HG03442 (cell line): ENCODE measurements around the gene EPHA1.

Experiments used
- ATAC-seq: cut with Tn5 transposase; IDR thresholded peaks from one replicate; pipeline ENCODE4 v1.9.1; 2021; ENCODE audit warnings: mild to moderate bottlenecking, moderate library complexity; ENCODE audit not compliant: unreplicated experiment

EPHA1 gene

DNA sequence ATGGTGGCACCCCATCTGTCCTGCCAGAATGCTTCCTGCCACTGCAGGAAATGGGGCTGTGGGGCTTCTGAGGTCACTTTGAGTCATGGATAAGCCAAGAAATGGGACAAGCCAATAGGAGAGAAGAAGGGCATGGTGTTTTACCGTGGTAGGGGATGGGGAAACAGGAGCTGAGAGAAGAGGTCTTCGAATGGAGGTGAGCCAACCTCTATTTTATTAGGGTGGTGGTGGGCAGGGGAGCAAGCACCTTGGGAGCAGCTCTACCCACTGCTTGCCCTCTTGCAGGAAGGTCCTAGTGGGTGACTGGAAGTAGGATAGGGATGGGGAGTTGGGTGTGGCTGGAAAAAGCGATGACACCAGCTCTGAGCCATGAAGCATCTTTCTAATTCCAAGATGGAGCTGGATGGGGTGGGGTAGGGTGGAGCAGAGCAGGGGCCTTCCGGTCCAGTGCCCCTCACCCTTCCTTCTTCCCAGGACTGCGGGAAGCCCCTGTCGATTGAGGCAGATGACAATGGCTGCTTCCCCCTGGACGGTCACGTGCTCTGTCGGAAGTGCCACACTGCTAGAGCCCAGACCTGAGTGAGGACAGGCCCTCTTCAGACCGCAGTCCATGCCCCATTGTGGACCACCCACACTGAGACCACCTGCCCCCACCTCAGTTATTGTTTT lies 18.4 kb downstream of the EPHA1 start:
- ATAC-seq: no peak

DNA sequence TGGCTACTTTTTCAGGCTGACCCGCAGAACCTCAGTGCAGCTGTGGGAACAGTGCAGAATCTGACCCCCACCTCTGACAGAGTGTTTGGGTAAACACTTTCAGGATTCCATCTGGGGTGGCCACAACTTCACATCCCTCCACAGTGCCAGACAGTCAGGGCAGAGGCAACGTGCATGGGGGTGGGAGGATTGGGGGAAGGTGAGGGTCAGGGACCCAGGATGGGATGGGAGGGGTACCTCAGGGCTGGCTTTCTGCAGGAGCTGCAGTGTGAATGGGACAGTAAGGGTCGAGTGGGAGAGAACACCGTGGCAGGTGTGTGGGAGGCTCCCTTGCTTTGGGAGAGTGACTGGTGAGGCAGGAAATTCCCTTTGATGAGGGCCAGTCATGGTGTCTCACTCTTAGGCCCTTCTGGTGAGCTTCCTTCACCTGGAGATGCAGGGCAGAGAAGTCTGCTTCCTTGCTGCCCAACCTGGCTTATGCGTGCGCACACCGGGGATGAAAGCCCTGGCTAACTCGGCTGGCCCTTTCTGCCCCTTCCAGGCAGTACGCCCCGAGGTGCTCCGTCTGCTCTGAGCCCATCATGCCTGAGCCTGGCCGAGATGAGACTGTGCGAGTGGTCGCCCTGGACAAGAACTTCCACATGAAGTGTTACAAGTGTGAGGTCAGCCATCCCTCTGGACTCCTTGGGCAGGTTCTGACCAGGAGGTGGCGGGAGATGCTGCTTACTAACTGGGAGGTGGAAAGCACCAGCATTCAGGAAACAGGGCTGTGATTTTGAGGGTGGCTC lies 19.1 kb downstream of the EPHA1 start:
- ATAC-seq: no peak

DNA sequence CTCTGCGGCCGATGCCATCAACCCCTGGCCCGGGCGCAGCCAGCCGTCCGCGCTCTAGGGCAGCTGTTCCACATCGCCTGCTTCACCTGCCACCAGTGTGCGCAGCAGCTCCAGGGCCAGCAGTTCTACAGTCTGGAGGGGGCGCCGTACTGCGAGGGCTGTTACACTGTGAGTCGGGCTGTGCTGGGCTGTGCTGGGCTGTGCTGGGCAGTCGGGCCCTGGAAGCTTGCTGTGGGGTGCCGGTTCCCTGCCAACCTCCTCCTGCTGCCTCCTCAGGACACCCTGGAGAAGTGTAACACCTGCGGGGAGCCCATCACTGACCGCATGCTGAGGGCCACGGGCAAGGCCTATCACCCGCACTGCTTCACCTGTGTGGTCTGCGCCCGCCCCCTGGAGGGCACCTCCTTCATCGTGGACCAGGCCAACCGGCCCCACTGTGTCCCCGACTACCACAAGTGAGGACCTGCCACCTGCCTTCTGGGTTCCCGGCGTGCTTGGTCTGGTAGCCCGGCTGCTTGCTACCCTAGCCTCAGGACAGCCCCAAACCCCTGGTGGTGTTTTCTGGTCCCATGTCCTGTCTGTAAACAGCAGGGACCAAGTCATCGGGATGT lies 20.1 kb downstream of the EPHA1 start:
- no peak for ATAC-seq

DNA sequence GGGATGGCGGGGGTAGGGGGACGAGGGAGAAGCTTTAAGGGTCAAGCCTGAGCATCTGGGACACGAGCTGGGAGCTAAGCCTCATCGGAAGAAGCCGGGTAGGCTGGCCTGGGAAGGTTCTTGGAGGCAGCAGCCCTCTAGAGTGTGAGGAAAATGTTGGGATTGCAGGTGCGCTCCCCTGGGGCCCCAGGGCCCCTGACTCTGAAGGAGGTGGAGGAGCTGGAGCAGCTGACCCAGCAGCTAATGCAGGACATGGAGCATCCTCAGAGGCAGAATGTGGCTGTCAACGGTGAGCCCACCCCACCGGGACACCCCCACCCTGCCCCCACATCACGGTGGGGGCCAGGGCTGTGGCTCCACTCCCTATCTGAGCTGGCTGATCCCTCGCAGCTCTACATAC lies 20.6 kb downstream of the EPHA1 start:
- no peak for ATAC-seq

DNA sequence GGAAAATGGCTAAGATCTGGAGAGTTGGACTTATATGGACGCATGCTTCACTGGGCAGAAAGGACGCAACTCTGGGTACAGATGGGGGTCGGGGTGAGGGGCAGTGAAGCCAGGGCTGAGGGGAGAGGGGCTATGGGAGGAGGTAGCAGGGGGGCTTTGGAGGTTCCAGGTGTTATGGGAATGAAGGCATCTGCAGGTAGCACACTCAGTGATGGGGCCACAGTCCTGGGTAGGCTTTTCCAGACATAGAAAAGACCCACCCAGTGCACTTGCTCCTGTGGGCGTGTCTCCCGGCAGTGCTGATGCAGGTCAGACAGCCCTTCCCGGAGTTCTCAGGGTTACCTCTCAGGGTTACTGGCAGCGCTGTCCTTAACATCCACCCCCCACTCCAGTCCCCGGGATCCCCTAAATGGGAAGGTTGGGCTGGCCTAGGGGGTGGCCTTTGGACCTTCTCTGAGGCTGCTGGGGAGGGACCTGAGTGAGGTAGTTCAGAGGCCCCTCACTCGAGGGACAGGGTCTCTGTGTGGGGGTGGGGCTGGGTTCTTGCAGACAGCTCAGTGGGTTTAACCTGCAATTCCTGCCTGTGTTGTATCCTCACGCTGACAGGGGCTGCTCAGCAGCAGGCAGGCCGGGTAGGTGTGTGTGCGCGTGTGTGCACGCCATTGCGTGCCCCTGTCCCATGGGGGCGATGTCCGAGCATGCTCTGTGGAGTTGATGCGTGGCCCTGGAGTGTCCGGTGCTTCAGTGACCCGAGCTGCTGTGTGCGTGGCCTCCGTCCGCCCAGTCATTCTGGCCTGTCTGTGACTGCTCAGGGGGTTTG lies 21.3 kb downstream of the EPHA1 start:
- no peak for ATAC-seq

DNA sequence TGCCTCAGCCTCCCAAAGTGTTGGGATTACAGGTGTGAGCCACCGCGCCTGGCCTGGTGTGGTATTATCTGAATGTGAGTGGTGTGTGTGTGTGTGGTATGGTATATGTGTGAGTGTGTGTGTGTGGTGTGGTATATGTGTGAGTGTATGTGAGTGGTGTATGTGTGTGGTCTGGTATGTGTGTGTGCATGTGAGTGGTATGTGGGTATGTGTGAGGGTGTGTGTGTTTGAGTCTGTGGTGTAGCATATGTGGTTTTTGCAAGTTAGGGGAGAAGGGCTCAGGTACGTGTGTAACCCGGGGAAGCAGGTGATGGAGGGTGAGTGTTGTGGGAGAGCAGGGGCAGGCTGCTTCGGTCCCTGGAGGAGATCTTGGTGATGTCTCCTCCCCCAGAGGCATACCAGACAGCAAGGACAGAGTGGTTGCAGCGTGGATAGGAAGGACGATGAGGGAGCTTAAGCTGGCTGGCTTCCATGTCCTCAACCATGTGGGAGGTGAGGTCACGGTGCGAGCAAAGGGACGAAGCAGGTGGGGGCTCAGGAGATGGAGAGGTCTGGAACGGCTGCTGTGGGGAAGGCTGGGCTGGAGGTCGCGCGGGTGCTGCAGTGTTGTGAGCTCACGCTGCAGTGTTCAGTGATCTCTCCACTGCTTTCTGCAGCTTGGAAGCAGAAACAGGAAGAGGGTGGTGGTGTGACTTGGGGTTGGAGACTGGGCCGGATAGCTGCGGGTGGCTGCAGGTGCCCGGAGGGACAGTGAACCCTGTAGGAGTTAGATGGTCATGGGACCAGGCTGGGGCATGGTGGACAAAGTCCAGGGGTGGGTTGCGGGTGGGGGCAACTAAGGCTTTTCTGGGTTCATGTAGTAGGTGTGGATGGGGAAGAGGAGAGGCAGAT lies 22.5 kb downstream of the EPHA1 start:
- peak; percentile 27 for ATAC-seq

DNA sequence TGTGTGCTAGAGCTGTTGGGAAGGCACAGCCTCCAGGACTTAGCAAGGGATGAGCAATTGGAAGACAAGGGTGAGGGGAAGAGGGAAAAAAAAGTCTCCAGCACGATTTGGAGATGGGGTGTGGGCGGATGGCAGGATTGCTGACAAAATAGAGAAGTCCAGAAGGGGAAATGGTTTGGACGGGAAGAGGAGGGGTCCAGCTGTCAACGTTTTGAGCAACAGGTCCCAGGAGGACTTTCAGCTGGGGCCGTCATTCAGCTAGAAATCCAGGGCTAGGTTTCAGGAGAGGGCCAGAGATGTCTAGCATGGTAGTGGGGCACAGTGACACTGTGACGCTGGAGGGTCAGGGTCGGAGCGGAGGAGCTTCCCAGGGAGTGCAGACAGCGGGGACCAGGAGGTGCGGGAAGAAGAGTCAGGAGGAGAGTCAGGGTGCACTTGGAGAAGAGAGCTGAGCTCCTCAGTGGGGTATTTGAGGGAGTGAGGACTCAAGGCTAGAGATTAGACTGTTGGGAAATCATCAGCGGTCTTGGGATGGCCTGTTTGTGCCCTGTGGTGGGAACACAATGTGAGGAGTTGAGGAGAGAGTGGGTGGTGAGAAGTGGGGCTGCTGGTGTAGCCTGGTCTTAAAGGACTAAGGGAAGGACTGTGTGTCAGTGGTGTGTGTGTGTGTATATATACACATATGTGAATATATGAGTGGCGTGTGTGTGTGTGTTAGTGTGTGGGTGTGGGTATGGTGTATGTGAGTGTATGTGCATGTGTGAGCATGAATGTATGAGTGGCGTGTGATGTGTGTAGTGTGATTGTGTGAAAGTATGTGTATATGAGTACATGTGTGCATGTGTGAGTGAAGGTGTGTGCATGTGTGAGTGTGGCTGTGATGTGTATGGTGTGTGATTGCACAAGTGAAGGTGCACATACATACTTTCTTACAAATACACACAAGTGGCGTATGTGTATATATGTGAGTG lies 23.7 kb downstream of the EPHA1 start:
- ATAC-seq: no peak

DNA sequence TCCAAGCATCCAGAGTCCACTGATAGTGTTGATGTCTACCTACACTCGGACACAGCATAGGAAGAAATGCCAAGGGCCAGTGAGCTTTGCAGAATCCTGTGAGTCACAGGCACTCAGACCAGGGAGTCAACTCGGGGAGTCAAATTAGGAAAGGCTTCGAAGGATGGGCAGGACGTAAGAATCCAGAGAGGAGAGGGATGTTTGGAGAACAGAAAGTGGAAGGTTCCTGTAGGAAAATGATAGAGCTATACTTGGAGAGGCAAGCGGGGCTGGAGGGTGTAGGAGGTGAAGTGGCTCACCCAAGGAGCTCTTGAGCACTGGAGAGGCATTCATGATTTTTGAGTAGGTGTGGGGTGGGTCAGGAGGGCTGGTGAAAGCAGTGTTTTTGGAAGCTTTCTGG lies 24.5 kb downstream of the EPHA1 start:
- no peak for ATAC-seq

DNA sequence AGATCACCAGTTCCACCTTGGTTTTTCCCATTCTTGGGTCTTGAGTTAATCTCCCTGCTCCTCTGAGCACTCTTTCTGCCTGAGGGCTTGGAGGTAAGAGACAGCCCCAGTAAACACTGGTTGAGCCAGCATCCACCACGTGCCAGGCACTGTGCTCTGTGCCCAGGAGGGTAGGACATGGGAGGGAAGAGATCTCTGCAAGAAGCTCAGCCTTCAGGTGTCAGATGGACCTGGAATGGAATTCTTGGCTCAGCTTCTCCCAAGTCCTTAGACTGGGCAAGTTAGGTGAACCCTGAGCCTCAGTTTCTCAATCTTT lies 25.1 kb downstream of the EPHA1 start:
- no peak for ATAC-seq

DNA sequence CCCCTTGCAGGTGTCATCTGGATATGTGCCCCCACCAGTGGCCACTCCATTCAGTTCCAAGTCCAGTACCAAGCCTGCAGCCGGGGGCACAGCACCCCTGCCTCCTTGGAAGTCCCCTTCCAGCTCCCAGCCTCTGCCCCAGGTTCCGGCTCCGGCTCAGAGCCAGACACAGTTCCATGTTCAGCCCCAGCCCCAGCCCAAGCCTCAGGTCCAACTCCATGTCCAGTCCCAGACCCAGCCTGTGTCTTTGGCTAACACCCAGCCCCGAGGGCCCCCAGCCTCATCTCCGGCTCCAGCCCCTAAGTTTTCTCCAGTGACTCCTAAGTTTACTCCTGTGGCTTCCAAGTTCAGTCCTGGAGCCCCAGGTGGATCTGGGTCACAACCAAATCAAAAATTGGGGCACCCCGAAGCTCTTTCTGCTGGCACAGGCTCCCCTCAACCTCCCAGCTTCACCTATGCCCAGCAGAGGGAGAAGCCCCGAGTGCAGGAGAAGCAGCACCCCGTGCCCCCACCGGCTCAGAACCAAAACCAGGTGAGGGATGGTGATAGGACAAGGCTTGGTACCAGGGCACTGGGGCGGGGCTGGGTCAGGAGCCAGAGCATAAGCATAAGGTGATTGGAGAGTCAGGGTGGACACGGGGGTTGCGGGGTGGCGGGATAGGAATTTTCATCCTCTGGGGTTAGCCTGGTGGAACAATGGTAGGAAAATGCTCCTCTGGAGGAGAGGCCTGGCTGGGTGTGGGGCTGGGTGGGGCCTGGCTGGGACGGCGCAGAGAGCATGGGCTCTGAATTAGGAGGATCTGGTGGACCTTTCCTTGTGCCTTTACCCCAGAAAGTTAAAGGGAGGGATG lies 25.6 kb downstream of the EPHA1 start:
- ATAC-seq: no peak

DNA sequence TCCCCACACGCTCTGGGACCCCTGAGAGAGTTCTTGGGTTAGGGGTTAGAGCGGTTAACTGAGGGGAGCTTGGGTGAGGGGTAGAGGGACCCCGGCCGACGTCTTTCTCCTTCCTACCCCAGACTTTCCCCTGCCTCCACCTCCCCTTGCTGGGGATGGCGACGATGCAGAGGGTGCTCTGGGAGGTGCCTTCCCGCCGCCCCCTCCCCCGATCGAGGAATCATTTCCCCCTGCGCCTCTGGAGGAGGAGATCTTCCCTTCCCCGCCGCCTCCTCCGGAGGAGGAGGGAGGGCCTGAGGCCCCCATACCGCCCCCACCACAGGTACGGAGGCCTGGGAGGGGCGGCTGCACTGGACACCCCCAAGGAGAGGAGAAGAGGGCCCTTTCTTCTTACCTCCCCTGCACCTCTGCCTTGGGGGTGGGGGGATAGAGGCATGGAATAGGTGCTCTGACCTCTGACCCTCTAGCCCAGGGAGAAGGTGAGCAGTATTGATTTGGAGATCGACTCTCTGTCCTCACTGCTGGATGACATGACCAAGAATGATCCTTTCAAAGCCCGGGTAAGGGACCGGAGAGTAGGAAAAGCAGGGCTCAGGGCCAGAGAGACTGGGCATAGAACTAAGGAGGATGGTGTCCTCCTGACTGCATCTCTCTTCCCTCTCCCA lies 26.4 kb downstream of the EPHA1 start:
- ATAC-seq: no peak

DNA sequence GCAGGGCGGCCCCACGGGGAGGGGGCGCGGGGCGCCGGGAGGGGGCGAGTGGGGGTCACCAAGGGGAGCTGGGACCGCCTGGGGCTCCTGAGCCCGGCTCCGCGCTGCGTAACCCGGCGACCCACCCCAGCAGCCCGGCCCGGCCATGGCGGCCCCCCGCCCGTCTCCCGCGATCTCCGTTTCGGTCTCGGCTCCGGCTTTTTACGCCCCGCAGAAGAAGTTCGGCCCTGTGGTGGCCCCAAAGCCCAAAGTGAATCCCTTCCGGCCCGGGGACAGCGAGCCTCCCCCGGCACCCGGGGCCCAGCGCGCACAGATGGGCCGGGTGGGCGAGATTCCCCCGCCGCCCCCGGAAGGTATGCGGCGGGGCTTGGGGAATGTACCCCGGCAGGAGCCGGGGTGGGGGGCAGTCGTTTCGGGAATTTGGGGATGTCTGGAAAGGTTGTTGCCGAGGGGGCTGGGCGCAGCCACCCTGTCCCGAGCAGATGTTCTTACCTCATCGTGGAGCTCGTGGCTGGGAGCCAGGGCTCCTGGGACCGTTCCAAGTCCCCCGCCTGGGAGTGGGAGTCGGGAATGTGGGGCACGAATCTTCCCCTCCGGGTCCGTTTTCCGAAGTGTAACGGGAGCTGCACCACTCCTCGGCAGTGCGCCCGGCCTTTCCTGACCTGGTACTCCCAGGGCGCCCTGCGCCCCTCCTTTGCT lies 27.1 kb downstream of the EPHA1 start:
- peak; percentile 16 for ATAC-seq

DNA sequence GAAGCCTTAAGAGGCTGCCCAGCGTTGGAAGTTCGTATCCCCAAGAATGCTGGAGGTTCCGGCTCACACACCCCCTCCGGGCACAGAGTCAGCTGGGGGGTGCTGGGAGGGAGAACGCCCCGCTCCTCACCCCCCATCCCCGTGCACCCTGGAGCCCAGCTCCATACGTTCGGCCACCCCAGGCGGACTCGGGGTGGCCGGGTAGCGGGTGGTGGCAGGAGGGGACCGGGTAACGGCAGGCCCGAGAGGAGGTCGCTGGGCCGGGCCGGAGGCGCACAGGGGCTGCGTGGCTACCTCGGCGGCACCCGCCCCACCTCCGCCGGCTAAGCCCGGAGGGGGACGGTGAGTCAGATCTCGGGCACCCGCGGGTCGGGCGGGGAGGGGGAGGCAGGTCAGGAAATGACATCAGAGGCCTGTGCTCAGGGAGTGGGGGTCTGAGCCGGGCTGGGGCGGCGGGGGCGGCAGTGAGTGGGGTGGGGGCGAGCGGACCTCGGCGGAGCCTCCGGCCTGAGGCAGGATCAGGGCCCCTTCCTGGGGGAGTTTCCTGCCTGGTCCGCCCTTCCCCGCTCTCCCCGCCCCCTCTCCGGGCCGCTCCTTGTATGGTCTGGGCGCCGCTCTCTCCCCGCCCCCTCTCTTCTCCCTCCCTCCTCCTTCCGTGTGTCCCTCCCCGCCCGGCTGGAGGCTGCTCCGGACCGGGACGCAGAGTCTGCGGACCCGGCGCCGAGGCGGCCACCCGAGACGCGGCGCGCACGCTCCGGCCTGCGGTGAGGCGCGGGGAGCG lies 27.8 kb downstream of the EPHA1 start, which contains the start of gene ZYX:
Gene ZYX (plus strand): TSS at position 700 of the 781 bp plus-strand sequence. CDS start 227 bp downstream, outside the sequence.
- peak; percentile 74 for ATAC-seq

DNA sequence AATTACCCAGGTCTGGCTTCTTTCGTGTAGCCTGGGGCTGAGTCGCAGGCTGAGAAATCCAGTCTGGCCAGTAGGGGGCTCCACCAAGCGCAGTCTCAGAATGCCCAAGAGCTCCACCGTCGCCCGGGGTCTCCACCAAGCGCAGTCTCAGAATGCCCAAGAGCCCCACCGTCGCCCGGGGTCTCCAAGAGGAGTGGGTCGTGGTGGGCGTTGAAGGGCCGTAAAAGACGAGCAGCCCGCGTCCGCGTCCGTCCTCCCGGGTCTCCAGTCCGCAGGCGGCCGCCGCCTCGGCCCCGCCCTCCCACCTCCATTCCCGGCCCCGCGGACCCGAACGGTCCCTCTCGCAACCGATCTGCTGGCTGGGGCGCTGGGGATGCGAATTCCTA lies 28.4 kb downstream of the EPHA1 start:
- ATAC-seq: peak; percentile 49

DNA sequence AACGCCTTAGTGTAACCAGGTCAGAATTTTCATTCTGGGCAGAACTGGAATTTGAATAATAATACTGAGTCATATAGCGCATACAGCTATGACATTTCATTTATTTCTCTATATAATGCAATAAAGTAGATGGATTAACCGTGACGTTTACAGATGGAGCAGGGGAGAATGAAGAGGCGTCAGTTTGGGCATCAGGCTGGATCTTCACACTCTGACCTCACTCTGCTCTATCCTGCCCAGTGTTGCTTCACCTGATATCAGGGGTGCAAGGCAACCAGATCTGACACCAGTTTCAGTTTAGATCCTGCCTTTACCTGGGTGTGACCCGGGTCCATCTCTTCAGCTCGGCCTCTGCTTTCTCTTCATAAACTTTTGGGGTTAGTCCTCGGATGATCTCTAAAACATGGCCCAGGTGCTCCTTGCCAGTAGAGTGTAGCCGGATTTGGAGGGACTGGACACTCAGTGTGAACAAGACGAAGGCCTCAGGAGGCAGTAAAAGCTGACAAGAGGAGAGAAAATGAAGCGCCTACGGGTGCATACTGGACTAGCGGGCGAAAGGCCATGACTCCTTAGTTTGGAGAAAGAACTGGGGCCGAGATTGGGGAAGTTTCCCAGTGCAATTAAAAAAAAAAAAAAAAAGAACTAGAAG lies 28.9 kb downstream of the EPHA1 start:
- peak; percentile 3 for ATAC-seq

DNA sequence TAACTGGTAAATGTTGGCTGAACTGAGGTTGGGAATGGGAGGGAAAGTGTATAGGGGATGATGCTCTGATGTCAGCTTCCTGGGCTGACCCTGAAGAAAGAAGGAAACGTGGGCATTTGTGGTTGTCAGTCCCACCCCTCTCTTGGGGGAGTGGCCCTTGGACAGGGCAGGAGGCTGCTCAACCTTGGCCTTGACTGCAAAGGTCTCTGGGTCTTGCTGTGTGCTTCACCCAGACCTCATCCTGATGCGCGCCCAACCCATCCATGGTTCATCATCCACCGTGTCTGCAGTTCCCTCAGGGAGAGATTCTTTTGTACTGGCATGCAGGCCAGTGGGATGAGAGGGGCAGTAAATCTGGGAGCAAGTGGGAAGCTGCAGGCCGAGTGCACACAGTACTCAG lies 32.3 kb downstream of the EPHA1 start:
- no peak for ATAC-seq
